Ovary (tissue), 3 donors: ENCODE measurements around the gene BCAP29.

Source experiments
- CTCF ChIP-seq, 3 donors: fragments of 450-650 bp in 2 of 3; fragments of 200-600 bp in 1 of 3; IDR thresholded peaks; one replicate each; pipeline versions ENCODE4 v1.5.1 to v1.8.0; 2016 to 2022; ENCODE audit warnings: antibody characterized with exemption in 3 of 3, mild to moderate bottlenecking in 1 of 3
- POLR2A ChIP-seq: fragments of 450-650 bp; IDR thresholded peaks from one replicate; pipeline ENCODE4 v1.6.1; 2017; ENCODE audit warnings: antibody characterized with exemption, mild to moderate bottlenecking, moderate library complexity
- donor health status: DM: no; HTN: no; CAD: no.

DNA sequence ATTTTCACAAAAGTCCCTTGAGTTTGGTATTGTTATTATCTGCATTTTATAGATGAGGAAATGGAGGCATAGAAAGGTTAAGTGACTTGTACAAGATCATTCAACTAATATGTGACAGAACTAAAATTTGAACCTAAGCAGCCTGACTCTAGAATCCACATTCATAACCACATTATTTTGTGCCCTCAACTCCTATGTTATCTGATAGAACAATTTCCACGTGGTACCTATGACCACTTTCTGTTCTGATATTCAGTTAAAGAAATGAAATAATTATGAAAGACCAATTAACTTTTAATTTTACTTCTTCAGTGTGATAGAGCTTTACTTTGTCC, 17.5 kb downstream of the BCAP29 start:
- TF ChIP-seq CTCF (IDR thresholded peaks at IDR 0.05) (no peak), POLR2A (no peak)
